IPS DF 6.9 (cell line): ENCODE data around the gene PELI3.
A peak's percentile ranks its signal among the peaks of the same experiment; 100 is the strongest.

ENCODE experiments used
- DNase-seq: peaks from one replicate; pipeline ENCODE4 v3.0.0-alpha.2; 2013; ENCODE audit warnings: low read depth, low spot score
- H3K27ac ChIP-seq: one replicate; pipeline ENCODE4 v1.5.1; 2013; ENCODE audit warnings: low read length, control low read depth
- H3K27me3 ChIP-seq: 2 replicates; pipeline ENCODE4 v1.6.1; 2013; ENCODE audit warnings: mild to moderate bottlenecking, low read length; ENCODE audit not compliant: control insufficient read depth, insufficient read depth
- H3K36me3 ChIP-seq: 2 replicates; pipeline ENCODE4 v1.6.1; 2013; ENCODE audit warnings: low read length; ENCODE audit not compliant: control insufficient read depth, insufficient read depth
- H3K4me1 ChIP-seq: 2 replicates; pipeline ENCODE4 v1.6.1; 2013; ENCODE audit warnings: low read length; ENCODE audit not compliant: control insufficient read depth, insufficient read depth
- H3K4me3 ChIP-seq: 2 replicates; pipeline ENCODE4 v1.5.1; 2013; ENCODE audit warnings: mild to moderate bottlenecking, low read length
- H3K9me3 ChIP-seq: 2 replicates; pipeline ENCODE4 v1.6.1; 2013; ENCODE audit warnings: low read length, inconsistent platforms; ENCODE audit not compliant: control insufficient read depth, insufficient read depth
- whole genome bisulfite sequencing: extraction: QIAGEN DNeasy Blood & Tissue Kit; methylation state at CpG from one replicate; pipeline ENCODE4 v1.1.7; 2013; ENCODE audit warnings: mixed read lengths, missing lambda C conversion rate; ENCODE audit not compliant: insufficient read length, insufficient coverage; 5-methylcytosine and 5-hydroxymethylcytosine counted together

Gene PELI3

DNA sequence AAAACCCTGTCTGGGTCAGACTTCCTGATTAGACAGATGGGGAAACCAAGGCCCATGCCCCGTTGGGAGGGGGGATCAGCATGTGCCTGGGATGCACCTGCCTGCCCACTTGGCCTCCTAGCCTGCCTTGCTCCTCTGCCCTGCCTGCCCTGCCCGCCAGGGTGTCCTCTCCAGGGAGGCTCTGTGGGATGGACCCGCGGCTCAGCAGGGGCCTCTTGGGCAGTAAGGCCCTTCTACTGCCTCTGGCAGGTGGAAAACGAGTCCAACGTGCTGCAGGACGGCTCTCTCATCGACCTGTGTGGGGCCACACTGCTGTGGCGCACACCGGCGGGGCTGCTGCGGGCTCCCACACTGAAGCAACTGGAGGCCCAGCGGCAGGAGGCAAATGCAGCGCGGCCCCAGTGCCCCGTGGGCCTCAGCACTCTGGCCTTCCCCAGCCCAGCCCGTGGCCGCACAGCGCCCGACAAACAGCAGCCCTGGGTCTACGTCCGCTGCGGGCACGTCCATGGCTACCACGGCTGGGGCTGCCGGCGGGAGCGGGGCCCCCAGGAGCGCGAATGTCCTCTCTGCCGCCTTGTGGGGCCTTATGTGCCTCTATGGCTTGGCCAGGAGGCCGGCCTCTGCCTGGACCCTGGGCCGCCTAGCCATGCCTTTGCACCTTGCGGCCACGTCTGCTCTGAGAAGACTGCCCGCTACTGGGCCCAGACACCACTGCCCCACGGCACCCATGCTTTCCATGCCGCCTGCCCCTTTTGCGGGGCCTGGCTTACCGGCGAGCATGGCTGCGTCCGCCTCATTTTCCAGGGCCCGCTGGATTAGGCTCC lies 8.9 kb downstream of the PELI3 start:
- no peak for DNase-seq
- Histone ChIP-seq H3K9me3 (no peaks in the 10 kb centered on the region), H3K4me1 (peaks cover 2% of the 10 kb centered on the region), H3K36me3 (peaks cover 13% of the 10 kb centered on the region), H3K4me3 (no peak overlapping the region), H3K27ac (no peak overlapping the region), H3K27me3 (no peaks in the 10 kb centered on the region)
- WGBS = no CpG with 5 or more reads among the region's 44 CpGs

DNA sequence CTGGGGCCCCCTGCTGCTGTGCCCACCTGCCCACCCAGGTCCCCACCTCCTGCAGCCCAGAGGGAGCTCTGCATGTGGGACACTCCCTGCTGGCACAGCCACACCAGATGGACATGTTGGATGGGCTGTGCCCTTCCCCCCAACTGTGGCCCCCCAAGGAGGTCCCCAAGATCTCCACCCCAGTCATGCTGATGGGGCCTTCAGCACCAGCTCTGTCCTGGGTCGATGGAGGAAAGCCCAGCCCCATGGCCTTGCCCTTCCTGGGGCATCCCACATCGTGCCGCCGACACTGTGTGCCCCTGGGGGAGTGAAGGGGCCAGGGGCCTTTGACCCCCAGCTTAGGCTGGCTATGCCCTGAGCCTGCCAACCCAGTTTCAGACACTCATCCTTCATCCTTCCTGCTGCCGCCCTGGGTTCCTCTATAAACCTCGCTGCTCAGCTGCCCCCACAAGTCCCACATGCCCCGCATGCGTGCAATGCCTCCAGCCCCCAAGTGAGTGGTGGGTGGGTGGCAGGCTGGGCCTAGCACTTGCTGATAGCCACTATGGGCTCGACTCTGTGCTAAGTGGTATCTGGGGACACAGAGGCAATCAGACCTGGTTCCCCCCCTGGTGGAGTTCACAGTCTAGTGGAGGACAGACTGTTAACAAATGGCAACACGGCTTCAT lies 9.6 kb downstream of the PELI3 start:
- no CpG with 5 or more reads among the region's 10 CpGs for WGBS
- no peaks in the 10 kb centered on the region for H3K9me3 ChIP-seq
- no peaks in the 10 kb centered on the region for H3K27me3 ChIP-seq
- no peak overlapping the region for H3K4me3 ChIP-seq
- peaks cover 2% of the 10 kb centered on the region for H3K4me1 ChIP-seq
- no peak for DNase-seq
- no peak overlapping the region for H3K27ac ChIP-seq
- H3K36me3 ChIP-seq = peaks cover 13% of the 10 kb centered on the region

GRCh38 chr11:66476841-66477251 lies 10.1 kb downstream of the PELI3 start:
- no peak for DNase-seq
- Histone ChIP-seq H3K4me3 (no peak overlapping the region), H3K36me3 (peaks cover 13% of the 10 kb centered on the region), H3K27me3 (no peaks in the 10 kb centered on the region), H3K4me1 (peaks cover 2% of the 10 kb centered on the region), H3K27ac (no peak overlapping the region), H3K9me3 (no peaks in the 10 kb centered on the region)
- no CpG with 5 or more reads among the region's 9 CpGs for WGBS

DNA sequence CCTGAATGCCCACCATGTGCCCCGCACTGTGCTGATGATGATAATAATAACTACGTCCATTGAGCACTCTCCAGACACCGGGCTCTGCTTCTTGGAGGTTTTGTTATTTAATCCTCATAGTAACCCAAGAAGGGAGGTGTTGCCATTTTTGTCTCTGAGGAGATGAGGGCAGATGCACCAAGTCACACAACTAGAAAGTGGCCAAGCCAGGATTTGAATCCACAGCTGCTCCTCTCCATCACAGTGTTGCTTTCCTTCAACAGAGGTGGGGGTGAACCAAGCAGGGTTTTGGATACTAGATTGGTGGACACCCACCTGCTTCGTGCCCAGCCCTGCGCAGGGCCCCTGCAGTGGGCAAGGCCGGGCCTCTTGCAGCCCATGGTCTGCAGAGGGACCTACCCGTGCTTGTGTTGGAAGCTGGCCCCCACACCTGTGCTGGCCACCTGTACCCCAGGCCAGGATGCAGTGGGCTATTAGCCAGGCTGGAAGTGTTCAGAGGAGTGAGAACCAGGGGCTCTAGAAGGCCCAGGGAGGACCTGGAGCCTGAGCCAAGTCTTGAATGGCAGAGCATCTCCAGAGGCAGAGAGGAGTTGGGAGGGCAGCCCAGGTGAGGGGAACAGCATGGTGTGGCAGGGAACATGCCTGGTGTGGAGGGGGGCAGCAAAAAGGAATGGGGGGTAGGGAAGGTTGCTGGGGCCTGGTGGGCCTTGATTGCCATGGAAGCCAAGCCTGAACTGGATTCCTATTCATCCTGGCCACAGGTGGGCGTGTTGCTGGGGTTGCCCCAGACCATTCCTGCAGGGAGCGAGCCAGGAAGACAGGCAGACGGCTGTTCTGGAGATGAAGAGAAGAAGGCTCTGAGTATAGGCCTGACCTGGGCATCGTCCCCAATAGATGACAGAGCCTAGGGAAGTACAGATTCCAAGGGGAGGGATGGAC lies 10.8 kb downstream of the PELI3 start:
- no peak overlapping the region for H3K27ac ChIP-seq
- no peak for DNase-seq
- WGBS = no CpG with 5 or more reads among the region's 11 CpGs
- peaks cover 9% of the 10 kb centered on the region; the same call in 1 of the 2 replicates for H3K36me3 ChIP-seq
- H3K4me1 ChIP-seq = peaks cover 2% of the 10 kb centered on the region
- no peak overlapping the region for H3K4me3 ChIP-seq
- H3K9me3 ChIP-seq = no peaks in the 10 kb centered on the region
- no peaks in the 10 kb centered on the region for H3K27me3 ChIP-seq

DNA sequence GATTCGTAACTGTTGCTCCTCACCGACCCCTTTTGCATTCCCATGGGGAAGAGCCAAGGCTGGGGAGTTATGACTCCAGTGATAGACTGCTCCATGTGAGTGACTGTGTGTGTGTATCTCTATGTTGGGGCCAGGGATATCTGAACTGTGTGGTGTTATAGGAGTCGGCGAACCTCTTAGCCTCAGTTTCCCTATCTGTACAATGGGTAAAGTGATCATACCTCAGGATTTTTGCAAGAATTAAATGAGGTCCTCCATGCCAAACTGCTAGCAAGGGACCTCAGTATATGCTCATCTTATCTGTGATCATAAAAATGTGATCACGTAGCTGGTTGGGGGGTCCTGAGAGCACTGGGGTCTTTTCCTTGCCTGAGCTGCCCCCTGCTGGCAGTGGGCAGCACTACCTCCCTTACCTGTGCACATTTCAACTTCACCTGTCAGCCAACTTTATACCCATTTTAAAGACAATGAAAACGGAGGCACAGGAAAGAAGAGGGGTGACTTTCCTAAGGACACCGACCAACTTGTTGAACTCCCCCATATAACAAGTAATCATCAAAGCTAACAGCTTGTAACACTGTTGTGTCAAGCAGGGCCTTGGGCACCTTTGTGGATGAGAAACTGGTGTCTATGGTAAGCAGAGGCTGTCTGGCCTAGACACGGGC lies 12.2 kb downstream of the PELI3 start:
- Histone ChIP-seq H3K27ac (no peak overlapping the region), H3K36me3 (peaks cover 7% of the 10 kb centered on the region; the same call in 1 of the 2 replicates), H3K4me1 (peaks cover 2% of the 10 kb centered on the region), H3K9me3 (no peaks in the 10 kb centered on the region), H3K4me3 (peak overlapping the region; percentile 90; the same call in 1 of the 2 replicates), H3K27me3 (no peaks in the 10 kb centered on the region)
- DNase-seq = no peak
- WGBS = no CpG with 5 or more reads among the region's 8 CpGs

GRCh38 chr11:66479394-66480116 lies 12.8 kb downstream of the PELI3 start:
- WGBS = no CpG with 5 or more reads among the region's 34 CpGs
- peak overlapping the region; percentile 90 for H3K4me3 ChIP-seq
- H3K27me3 ChIP-seq = no peaks in the 10 kb centered on the region
- H3K4me1 ChIP-seq = peaks cover 2% of the 10 kb centered on the region
- 0 out of 2 replicates have a peak, but pooled peaks cover 3% of the 10 kb centered on the region for H3K36me3 ChIP-seq
- DNase-seq = no peak
- H3K9me3 ChIP-seq = no peaks in the 10 kb centered on the region
- no peak overlapping the region for H3K27ac ChIP-seq

- H3K4me1 ChIP-seq = peaks cover 2% of the 10 kb centered on the region
- H3K36me3 ChIP-seq = peaks cover 1% of the 10 kb centered on the region; the same call in 1 of the 2 replicates
- DNase-seq = peak; percentile 90
- WGBS = no CpG with 5 or more reads among the region's 62 CpGs
- peak within 1 kb of the TSS; percentile 90 for H3K4me3 ChIP-seq
- no peaks in the 10 kb centered on the region for H3K9me3 ChIP-seq
- no peak within 1 kb of the TSS for H3K27ac ChIP-seq
- H3K27me3 ChIP-seq = no peaks in the 10 kb centered on the region
These were observed 13.6 kb downstream of the PELI3 start, which contains the start of gene DPP3 for GRCh38 chr11:66480117-66480938. DPP3 (plus strand) TSS chr11:66480434; CDS start chr11:66482201, 1,767 bp downstream.

GRCh38 chr11:66484806-66485380 lies 18.2 kb downstream of the PELI3 start:
- whole genome bisulfite sequencing = no CpG with 5 or more reads among the region's 7 CpGs
- H3K4me3 ChIP-seq = no peak overlapping the region
- H3K27ac ChIP-seq = no peak overlapping the region

More at GRCh38 chr11:66484806-66485380, 18.2 kb downstream of the PELI3 start:
- no peaks in the 10 kb centered on the region for H3K9me3 ChIP-seq
- no peaks in the 10 kb centered on the region for H3K27me3 ChIP-seq
- no peaks in the 10 kb centered on the region for H3K4me1 ChIP-seq
- peaks cover 9% of the 10 kb centered on the region for H3K36me3 ChIP-seq
- no peak for DNase-seq
